CD8-positive, alpha-beta memory T cell (primary cell): ENCODE measurements around the gene KCNJ5. TPM values are rescaled to one million over a fixed set of nuclear protein-coding genes. Genes with fewer than 3 reads are reported as not detected.
"Not testable (repeated sequence)": the region's sequence is repeated elsewhere in the genome, so short reads cannot be mapped to it uniquely, and the experiment has no call there.

Experiments used
- CTCF ChIA-PET: fragments of 350-600 bp; sonication (Branson Sonifier 250); formaldehyde crosslinking; loops from one replicate; lab custom pipeline; 2021; ENCODE audit warnings: antibody characterized with exemption; lab: Charles Lee
- POLR2A ChIA-PET: fragments of 350-600 bp; sonication (Branson Sonifier 250); formaldehyde crosslinking; loops from one replicate; lab custom pipeline; 2021; ENCODE audit warnings: antibody characterized with exemption; lab: Charles Lee
- DNase-seq, 5 donors: peaks; one replicate each; pipeline versions ENCODE4 v3.0.0 to v3.0.0-alpha.2; 2020 to 2022; ENCODE audit warnings: mixed read lengths in 1 of 5
- H3K27ac ChIP-seq: one replicate; pipeline ENCODE4 v1.7.0; 2013; ENCODE audit warnings: low read depth, mild to moderate bottlenecking, low read length, moderate library complexity
- H3K27me3 ChIP-seq: 2 replicates; pipeline ENCODE4 v1.7.0; 2013; ENCODE audit warnings: low read length, mild to moderate bottlenecking; ENCODE audit not compliant: insufficient read depth, poor library complexity, severe bottlenecking
- H3K36me3 ChIP-seq: 2 replicates; pipeline ENCODE4 v1.7.0; 2013; ENCODE audit warnings: mild to moderate bottlenecking, low read length, moderate library complexity; ENCODE audit not compliant: insufficient read depth
- H3K4me1 ChIP-seq: 2 replicates; pipeline ENCODE4 v1.7.0; 2013; ENCODE audit warnings: mild to moderate bottlenecking, low read length, moderate library complexity; ENCODE audit not compliant: insufficient read depth
- H3K4me3 ChIP-seq: 2 replicates; pipeline ENCODE4 v1.7.0; 2013; ENCODE audit warnings: mild to moderate bottlenecking, low read length
- H3K9me3 ChIP-seq: 2 replicates; pipeline ENCODE4 v1.7.0; 2013; ENCODE audit warnings: mild to moderate bottlenecking, low read length
- H3K27ac Mint-ChIP-seq, 8 donors: one replicate each; pipeline ENCODE4 v1.8.0; 2020 to 2021; ENCODE audit warnings: mixed read lengths in 8 of 8, mild to moderate bottlenecking in 6 of 8, inconsistent platforms in 3 of 8, moderate library complexity in 3 of 8
- H3K27me3 Mint-ChIP-seq, 2 donors: one replicate each; pipeline ENCODE4 v1.8.0; 2020 to 2021; ENCODE audit warnings: mixed read lengths in 2 of 2, mild to moderate bottlenecking in 1 of 2, moderate library complexity in 1 of 2
- H3K36me3 Mint-ChIP-seq, 3 donors: one replicate each; pipeline ENCODE4 v1.8.0; 2020 to 2021; ENCODE audit warnings: mixed read lengths in 3 of 3, inconsistent platforms in 1 of 3, mild to moderate bottlenecking in 1 of 3
- H3K4me1 Mint-ChIP-seq, 3 donors: one replicate each; pipeline ENCODE4 v1.8.0; 2020 to 2021; ENCODE audit warnings: mixed read lengths in 3 of 3, inconsistent platforms in 1 of 3, mild to moderate bottlenecking in 1 of 3
- H3K4me3 Mint-ChIP-seq, 7 donors: one replicate each; pipeline ENCODE4 v1.8.0; 2020 to 2021; ENCODE audit warnings: mixed read lengths in 7 of 7, mild to moderate bottlenecking in 6 of 7, moderate library complexity in 4 of 7, inconsistent platforms in 2 of 7
- H3K9me3 Mint-ChIP-seq, 5 donors: one replicate each; pipeline ENCODE4 v1.8.0; 2020 to 2022; ENCODE audit warnings: mixed read lengths in 5 of 5, mild to moderate bottlenecking in 3 of 5, moderate library complexity in 2 of 5, inconsistent platforms in 1 of 5
- polyA plus RNA-seq: library from polyadenylated mRNA; unstranded; fragments of 300-500 nt; fragmentation: Illumina TruSeq; gene quantifications from one replicate; pipeline ENCODE4 v1.2.3, GENCODE V29; 2021
- total RNA-seq, 2 experiments: library from RNA; stranded (reverse); gene quantifications; one replicate each; pipeline ENCODE4 v1.2.3, GENCODE V29; 2021

Gene KCNJ5
- total and polyA plus RNA-seq, 3 experiments from 2014 or later: 0.04 TPM; not detected in 2

GRCh38 chr11:128919216-128919615 lies 28.1 kb downstream of the KCNJ5 start:
- Histone ChIP-seq H3K27ac (no peak overlapping the region), H3K36me3 (no peaks in the 10 kb centered on the region), H3K4me1 (no peaks in the 10 kb centered on the region), H3K9me3 (no peaks in the 10 kb centered on the region), H3K27me3 (no peaks in the 10 kb centered on the region), H3K4me3 (no peak overlapping the region)
- H3K27ac Mint-ChIP-seq: no peak overlapping the region
- CTCF ChIA-PET: interaction anchor here (1.2 kb wide), 1 partner anchor 14 kb away, joined by 3 read pairs; no protein-coding TSS in a partner anchor
- no peak for DNase-seq
- H3K4me3 Mint-ChIP-seq: no peak overlapping the region
- POLR2A ChIA-PET: no interaction called here
- peaks cover 0 to 5% (median 3%) of the 10 kb centered on the region in 3 donors for H3K36me3 Mint-ChIP-seq
- H3K9me3 Mint-ChIP-seq: no peaks in the 10 kb centered on the region
- peaks cover 0 to 3% (median 0%) of the 10 kb centered on the region in 3 donors for H3K4me1 Mint-ChIP-seq
- peaks cover 18 to 39% of the 10 kb centered on the region in 2 donors for H3K27me3 Mint-ChIP-seq

- POLR2A ChIA-PET, CTCF ChIA-PET, H3K4me3 ChIP-seq, H3K36me3 ChIP-seq, H3K27ac Mint-ChIP-seq, H3K4me1 Mint-ChIP-seq, H3K27me3 ChIP-seq, DNase-seq, H3K36me3 Mint-ChIP-seq, H3K9me3 Mint-ChIP-seq, H3K9me3 ChIP-seq, H3K27ac ChIP-seq, H3K4me3 Mint-ChIP-seq, H3K4me1 ChIP-seq: not testable (repeated sequence)
- H3K27me3 Mint-ChIP-seq: peaks cover 16 to 39% of the 10 kb centered on the region in 2 donors
Observed at GRCh38 chr11:128919635-128920034, 28.5 kb downstream of the KCNJ5 start.

GRCh38 chr11:128920666-128921065 lies 29.5 kb downstream of the KCNJ5 start:
- Histone ChIP-seq H3K4me1 (no peaks in the 10 kb centered on the region), H3K27ac (no peak overlapping the region), H3K36me3 (no peaks in the 10 kb centered on the region), H3K9me3 (no peaks in the 10 kb centered on the region), H3K27me3 (no peaks in the 10 kb centered on the region), H3K4me3 (no peak overlapping the region)
- H3K4me3 Mint-ChIP-seq: no peak overlapping the region
- H3K9me3 Mint-ChIP-seq: no peaks in the 10 kb centered on the region
- H3K4me1 Mint-ChIP-seq: peaks cover 0 to 3% (median 0%) of the 10 kb centered on the region in 3 donors
- peaks cover 16 to 32% of the 10 kb centered on the region in 2 donors for H3K27me3 Mint-ChIP-seq
- CTCF ChIA-PET: no interaction called here
- H3K27ac Mint-ChIP-seq: no peak overlapping the region
- H3K36me3 Mint-ChIP-seq: peaks cover 0 to 5% (median 2%) of the 10 kb centered on the region in 3 donors
- DNase-seq: no peak
- POLR2A ChIA-PET: no interaction called here

- Mint-ChIP-seq H3K4me3 (no peak overlapping the region), H3K27me3 (peaks cover 16 to 25% of the 10 kb centered on the region in 2 donors), H3K4me1 (peaks cover 0 to 3% (median 0%) of the 10 kb centered on the region in 3 donors), H3K36me3 (no peaks in the 10 kb centered on the region), H3K9me3 (no peaks in the 10 kb centered on the region), H3K27ac (no peak overlapping the region)
- Histone ChIP-seq H3K4me1 (no peaks in the 10 kb centered on the region), H3K4me3 (no peak overlapping the region), H3K27ac (no peak overlapping the region), H3K36me3 (no peaks in the 10 kb centered on the region), H3K9me3 (no peaks in the 10 kb centered on the region), H3K27me3 (no peaks in the 10 kb centered on the region)
- ChIA-PET CTCF (no interaction called here), POLR2A (no interaction called here)
- no peak for DNase-seq
Observed at GRCh38 chr11:128921793-128922192, 30.6 kb downstream of the KCNJ5 start.

- H3K9me3 Mint-ChIP-seq: no peaks in the 10 kb centered on the region
- Histone ChIP-seq H3K4me1 (no peaks in the 10 kb centered on the region), H3K4me3 (no peak overlapping the region), H3K9me3 (no peaks in the 10 kb centered on the region), H3K27ac (no peak overlapping the region), H3K36me3 (no peaks in the 10 kb centered on the region), H3K27me3 (no peaks in the 10 kb centered on the region)
- ChIA-PET CTCF (interaction anchor here (1.6 kb wide), 1 partner anchor 885 kb away, joined by 3 read pairs; no protein-coding TSS in a partner anchor), POLR2A (no interaction called here)
- no peak overlapping the region for H3K4me3 Mint-ChIP-seq
- no peak overlapping the region for H3K27ac Mint-ChIP-seq
- no peaks in the 10 kb centered on the region for H3K36me3 Mint-ChIP-seq
- DNase-seq: no peak
- H3K4me1 Mint-ChIP-seq: peaks cover 8 to 13% (median 11%) of the 10 kb centered on the region in 3 donors
- peaks cover 12 to 22% of the 10 kb centered on the region in 2 donors for H3K27me3 Mint-ChIP-seq
Observed at GRCh38 chr11:128924104-128924503, 32.9 kb downstream of the KCNJ5 start.

- Mint-ChIP-seq H3K27ac (no peak overlapping the region), H3K27me3 (peaks cover 12 to 22% of the 10 kb centered on the region in 2 donors), H3K9me3 (no peaks in the 10 kb centered on the region), H3K4me3 (no peak overlapping the region), H3K36me3 (no peaks in the 10 kb centered on the region), H3K4me1 (peaks cover 11 to 13% (median 12%) of the 10 kb centered on the region in 3 donors)
- ChIA-PET CTCF (interaction anchor here (1.3 to 1.6 kb wide), 2 partner anchors 40 to 885 kb away, joined by 3 read pairs; no protein-coding TSS in a partner anchor), POLR2A (no interaction called here)
- DNase-seq: no peak
- no peak overlapping the region for H3K4me3 ChIP-seq
- H3K36me3 ChIP-seq: no peaks in the 10 kb centered on the region
- H3K4me1 ChIP-seq: no peaks in the 10 kb centered on the region
- no peak overlapping the region for H3K27ac ChIP-seq
- no peaks in the 10 kb centered on the region for H3K9me3 ChIP-seq
- no peaks in the 10 kb centered on the region for H3K27me3 ChIP-seq
Observed at GRCh38 chr11:128924510-128925249, 33.5 kb downstream of the KCNJ5 start.

- Mint-ChIP-seq H3K9me3 (no peaks in the 10 kb centered on the region), H3K27me3 (peaks cover 12 to 26% of the 10 kb centered on the region in 2 donors), H3K4me3 (no peak overlapping the region), H3K27ac (peak overlapping the region in 1 of 8 donors; percentile 22), H3K4me1 (peaks cover 11 to 14% (median 13%) of the 10 kb centered on the region in 3 donors), H3K36me3 (no peaks in the 10 kb centered on the region)
- Histone ChIP-seq H3K27me3 (no peaks in the 10 kb centered on the region), H3K27ac (no peak overlapping the region), H3K36me3 (no peaks in the 10 kb centered on the region), H3K4me1 (no peaks in the 10 kb centered on the region), H3K4me3 (no peak overlapping the region), H3K9me3 (no peaks in the 10 kb centered on the region)
- POLR2A ChIA-PET: no interaction called here
- no peak for DNase-seq
- CTCF ChIA-PET: interaction anchor here (1.3 to 1.6 kb wide), 2 partner anchors 40 to 886 kb away, joined by 3 read pairs; no protein-coding TSS in a partner anchor
Observed at GRCh38 chr11:128925250-128925600, 34.1 kb downstream of the KCNJ5 start.

- CTCF ChIA-PET: no interaction called here
- H3K27ac Mint-ChIP-seq: no peak overlapping the region
Observed at GRCh38 chr11:128926000-128926399, 34.8 kb downstream of the KCNJ5 start.

More at GRCh38 chr11:128926000-128926399, 34.8 kb downstream of the KCNJ5 start:
- Mint-ChIP-seq H3K36me3 (no peaks in the 10 kb centered on the region), H3K4me3 (no peak overlapping the region), H3K27me3 (peaks cover 8 to 20% of the 10 kb centered on the region in 2 donors), H3K4me1 (peaks cover 11 to 14% (median 13%) of the 10 kb centered on the region in 3 donors), H3K9me3 (no peaks in the 10 kb centered on the region)
- H3K9me3 ChIP-seq: no peaks in the 10 kb centered on the region
- no peak overlapping the region for H3K4me3 ChIP-seq
- POLR2A ChIA-PET: no interaction called here
- H3K27ac ChIP-seq: no peak overlapping the region
- H3K27me3 ChIP-seq: no peaks in the 10 kb centered on the region
- no peaks in the 10 kb centered on the region for H3K36me3 ChIP-seq
- no peaks in the 10 kb centered on the region for H3K4me1 ChIP-seq
- no peak for DNase-seq
